Measurements from ENCODE around the gene VRTN. TPM values are rescaled to one million over a fixed set of nuclear protein-coding genes. Genes with fewer than 3 reads are reported as not detected.
A peak's percentile ranks its signal among the peaks of the same experiment; 100 is the strongest.

VRTN gene
- total RNA-seq (ENCODE audit: unreplicated experiment) = 0.15 TPM
- long read RNA-seq = 0 reads

DNA sequence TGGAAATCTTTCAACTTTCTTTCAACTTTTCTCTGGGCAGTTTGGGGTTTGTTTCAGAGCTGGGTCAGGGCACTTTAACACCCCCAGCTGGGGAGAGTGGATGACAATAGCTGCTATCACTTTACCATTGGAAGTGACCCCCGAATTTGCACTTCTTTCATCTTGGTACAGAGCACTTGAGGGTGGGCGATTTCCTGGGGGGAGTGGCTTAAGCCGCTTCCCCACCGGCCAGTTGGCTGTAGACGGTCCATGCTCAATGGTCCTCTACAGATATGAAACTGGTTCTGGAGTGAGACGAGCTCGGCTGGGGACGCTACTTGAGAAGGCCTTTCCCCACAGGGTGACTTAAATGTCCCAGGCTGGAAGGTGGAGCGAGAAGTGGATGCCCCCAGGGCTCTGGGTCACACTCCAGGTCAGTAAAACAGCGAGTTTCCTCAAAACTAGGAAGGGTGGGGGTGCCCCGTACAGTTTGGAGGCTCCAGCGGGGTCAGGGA is at the start of gene VRTN:
Gene VRTN (plus strand): TSS at position 231 of the 494 bp plus-strand sequence. CDS start 8,313 bp downstream, outside the sequence.
- Mint-ChIP-seq H3K36me3 (ENCODE audit: unreplicated experiment) (no peaks in the 10 kb centered on the region), H3K9me3 (ENCODE audit: unreplicated experiment) (no peaks in the 10 kb centered on the region), H3K4me3 (ENCODE audit: unreplicated experiment) (no peak within 1 kb of the TSS), H3K27me3 (ENCODE audit: unreplicated experiment) (peaks cover 2% of the 10 kb centered on the region), H3K27ac (ENCODE audit: unreplicated experiment) (no peak within 1 kb of the TSS), H3K4me1 (ENCODE audit: low read depth, unreplicated experiment) (peaks cover 2% of the 10 kb centered on the region)
- DNase-seq = no peak
- TF ChIP-seq, protein P1, sequence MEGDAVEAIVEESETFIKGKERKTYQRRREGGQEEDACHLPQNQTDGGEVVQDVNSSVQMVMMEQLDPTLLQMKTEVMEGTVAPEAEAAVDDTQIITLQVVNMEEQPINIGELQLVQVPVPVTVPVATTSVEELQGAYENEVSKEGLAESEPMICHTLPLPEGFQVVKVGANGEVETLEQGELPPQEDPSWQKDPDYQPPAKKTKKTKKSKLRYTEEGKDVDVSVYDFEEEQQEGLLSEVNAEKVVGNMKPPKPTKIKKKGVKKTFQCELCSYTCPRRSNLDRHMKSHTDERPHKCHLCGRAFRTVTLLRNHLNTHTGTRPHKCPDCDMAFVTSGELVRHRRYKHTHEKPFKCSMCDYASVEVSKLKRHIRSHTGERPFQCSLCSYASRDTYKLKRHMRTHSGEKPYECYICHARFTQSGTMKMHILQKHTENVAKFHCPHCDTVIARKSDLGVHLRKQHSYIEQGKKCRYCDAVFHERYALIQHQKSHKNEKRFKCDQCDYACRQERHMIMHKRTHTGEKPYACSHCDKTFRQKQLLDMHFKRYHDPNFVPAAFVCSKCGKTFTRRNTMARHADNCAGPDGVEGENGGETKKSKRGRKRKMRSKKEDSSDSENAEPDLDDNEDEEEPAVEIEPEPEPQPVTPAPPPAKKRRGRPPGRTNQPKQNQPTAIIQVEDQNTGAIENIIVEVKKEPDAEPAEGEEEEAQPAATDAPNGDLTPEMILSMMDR (IDR thresholded peaks at IDR 0.05; ENCODE audit: partially characterized antibody, unreplicated experiment) = no peak

- no peak overlapping the region for H3K27ac Mint-ChIP-seq (ENCODE audit: unreplicated experiment)
Observed at GRCh38 chr14:74299061-74299545, 49.2 kb upstream of the VRTN start.

DNA sequence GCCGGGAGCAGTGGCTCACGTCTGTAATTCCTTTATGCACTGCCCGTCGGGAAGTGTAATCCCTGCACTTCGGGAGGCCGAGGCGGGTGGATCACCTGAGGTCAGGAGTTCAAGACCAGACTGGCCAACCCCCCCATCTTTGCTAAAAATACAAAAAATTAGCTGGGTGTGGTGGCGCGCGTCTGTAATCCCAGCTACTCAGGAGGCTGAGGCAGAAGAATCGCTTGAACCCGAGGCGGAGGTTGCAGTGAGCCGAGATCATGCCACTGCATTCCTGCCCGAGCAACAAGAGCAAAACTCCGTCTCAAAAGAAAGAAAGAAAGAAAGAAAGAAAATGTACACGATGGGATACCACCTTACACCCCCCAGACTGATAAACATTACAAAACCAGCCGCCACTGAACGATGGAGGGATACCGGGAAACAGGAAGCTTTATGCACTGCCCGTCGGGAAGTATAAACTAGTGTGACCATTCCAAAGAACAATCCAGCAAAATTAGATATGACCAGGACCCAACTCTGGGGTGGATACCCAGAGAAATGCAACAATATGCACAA is 46.6 kb upstream of the VRTN start:
- DNase-seq = no peak
- TF ChIP-seq, protein P1 (IDR thresholded peaks at IDR 0.05; ENCODE audit: partially characterized antibody, unreplicated experiment) = no peak
- no peaks in the 10 kb centered on the region for H3K4me1 Mint-ChIP-seq (ENCODE audit: low read depth, unreplicated experiment)
- H3K9me3 Mint-ChIP-seq (ENCODE audit: unreplicated experiment) = peaks cover 6% of the 10 kb centered on the region
- peak overlapping the region; percentile 93 for H3K4me3 Mint-ChIP-seq (ENCODE audit: unreplicated experiment)
- peaks cover 5% of the 10 kb centered on the region for H3K36me3 Mint-ChIP-seq (ENCODE audit: unreplicated experiment)
- no peaks in the 10 kb centered on the region for H3K27me3 Mint-ChIP-seq (ENCODE audit: unreplicated experiment)
- H3K27ac Mint-ChIP-seq (ENCODE audit: unreplicated experiment) = peak overlapping the region; percentile 95

More at GRCh38 chr14:74299061-74299545, 49.2 kb upstream of the VRTN start:
- no peak for DNase-seq
- H3K9me3 Mint-ChIP-seq (ENCODE audit: unreplicated experiment) = peaks cover 6% of the 10 kb centered on the region
- no peaks in the 10 kb centered on the region for H3K27me3 Mint-ChIP-seq (ENCODE audit: unreplicated experiment)
- no peaks in the 10 kb centered on the region for H3K4me1 Mint-ChIP-seq (ENCODE audit: low read depth, unreplicated experiment)
- TF ChIP-seq, protein P1 (IDR thresholded peaks at IDR 0.05; ENCODE audit: partially characterized antibody, unreplicated experiment) = no peak
- H3K4me3 Mint-ChIP-seq (ENCODE audit: unreplicated experiment) = no peak overlapping the region
- H3K36me3 Mint-ChIP-seq (ENCODE audit: unreplicated experiment) = peaks cover 5% of the 10 kb centered on the region

GRCh38 chr14:74302152-74302628 is 46.1 kb upstream of the VRTN start:
- TF ChIP-seq, protein P1 (IDR thresholded peaks at IDR 0.05; ENCODE audit: partially characterized antibody, unreplicated experiment) = peak; percentile 38
- Mint-ChIP-seq H3K27me3 (ENCODE audit: unreplicated experiment) (no peaks in the 10 kb centered on the region), H3K4me1 (ENCODE audit: low read depth, unreplicated experiment) (no peaks in the 10 kb centered on the region), H3K27ac (ENCODE audit: unreplicated experiment) (peak overlapping the region; percentile 95), H3K9me3 (ENCODE audit: unreplicated experiment) (peaks cover 6% of the 10 kb centered on the region), H3K4me3 (ENCODE audit: unreplicated experiment) (peak overlapping the region; percentile 93), H3K36me3 (ENCODE audit: unreplicated experiment) (peaks cover 5% of the 10 kb centered on the region)
- no peak for DNase-seq

Data from glutamatergic neuron (in vitro differentiated cells).